ENCODE results near the gene ABHD16A. TPM values are rescaled to one million over a fixed set of nuclear protein-coding genes. Genes with fewer than 3 reads are reported as not detected.

Gene ABHD16A
- total and polyA plus RNA-seq, 2 donors (not counting 3 experiments of a cell fraction or from before 2014, with no cell fraction given) = 48.9 to 60.3 TPM

GRCh38 chr6:31737991-31738979 lies 35.2 kb upstream of the ABHD16A start:
- peaks cover 39% of the 10 kb centered on the region for H3K79me2 ChIP-seq (ENCODE audit: control insufficient read depth, insufficient read depth, low read length)
- ChIA-PET CTCF (interaction anchor here (0.6 to 6.0 kb wide), 18 partner anchors 8 to 92 kb away, joined by 3 to 55 read pairs (median 4); partner anchors contain the start of genes BAG6, DDAH2, HSPA1B and LY6G5C), POLR2A (interaction anchor here (0.6 to 3.2 kb wide), 4 partner anchors 55 to 89 kb away, joined by 3 to 19 read pairs (median 9); partner anchors contain the start of genes HSPA1A, HSPA1B and HSPA1L)
- intact Hi-C loops (cut with micrococcal nuclease) (loop anchor here (1.0 to 10.0 kb wide), 7 partner anchors 8 to 193 kb away; partner anchors contain the start of genes ABHD16A, ATP6V1G2, BAG6 and C6orf47), dilution Hi-C loops (cut with MboI; ENCODE audit: extremely low pct_ligation_motif_present, low sequenced_read_pairs) (no loop called here)
- peak; percentile 90 for DNase-seq (ENCODE audit: low read depth, low spot score)
- no peaks in the 10 kb centered on the region for H4K20me1 ChIP-seq (replicated peaks; ENCODE audit: control insufficient read depth, extremely low read depth, insufficient read depth, low read length)
- no peak overlapping the region for H2AFZ ChIP-seq (ENCODE audit: low read depth, low read length)
- H3K27me3 ChIP-seq (ENCODE audit: control insufficient read depth in 2 of 2, insufficient read depth in 2 of 2, low read length in 2 of 2) = no peaks in the 10 kb centered on the region
- peak overlapping the region in 1 of 3 experiments; percentile 56 for H3K4me3 ChIP-seq (replicated peaks in 1 of 3; ENCODE audit: insufficient read depth in 1 of 3, low read depth in 1 of 3, low read length in 3 of 3)
- peak overlapping the region; percentile 80 for H3K9ac ChIP-seq (replicated peaks; ENCODE audit: extremely low read depth, insufficient read depth, low read length)
- H3K9me3 ChIP-seq (replicated peaks; ENCODE audit: control insufficient read depth, insufficient read depth, low read length) = no peaks in the 10 kb centered on the region
- TSS peak; percentile 28 for BruUV-seq (replicated peaks)
- H3K4me2 ChIP-seq (ENCODE audit: insufficient read depth, low read length) = peak overlapping the region; percentile 93
- no peak for TF ChIP-seq MYC (IDR thresholded peaks at IDR 0.05; ENCODE audit: low read depth, low read length)
- peak; percentile 75 for TF ChIP-seq POLR2A (IDR thresholded peaks at IDR 0.05; ENCODE audit: low read depth, low read length)
- no peak for TF ChIP-seq MAX (IDR thresholded peaks at IDR 0.05; ENCODE audit: insufficient read depth, insufficient read length)
- TF ChIP-seq POLR2AphosphoS5 (IDR thresholded peaks at IDR 0.05; ENCODE audit: insufficient read depth, low read depth, low read length) = peak; percentile 82
- peak in 1 of 2 donors; percentile 26 for TF ChIP-seq CTCF (IDR thresholded peaks at IDR 0.05; ENCODE audit: extremely low read depth in 1 of 2, insufficient read depth in 1 of 2, low read depth in 1 of 2, low read length in 2 of 2)
- TF ChIP-seq EZH2 (IDR thresholded peaks at IDR 0.05; ENCODE audit: borderline replicate concordance, low read depth, low read length, severe bottlenecking) = no peak
- peak; percentile 96 for FAIRE-seq
- H3K9me1 ChIP-seq (replicated peaks; ENCODE audit: control insufficient read depth, extremely low read depth, insufficient read depth, low read length) = no peaks in the 10 kb centered on the region
- peaks cover 0 to 9% of the 10 kb centered on the region in 2 experiments for H3K36me3 ChIP-seq (ENCODE audit: control insufficient read depth in 2 of 2, extremely low read depth in 1 of 2, insufficient read depth in 2 of 2, low read length in 2 of 2)
- H3K4me1 ChIP-seq (ENCODE audit: control insufficient read depth, extremely low read depth, insufficient read depth, low read length) = peaks cover 40% of the 10 kb centered on the region
- peak overlapping the region; percentile 94 for H3K27ac ChIP-seq (ENCODE audit: insufficient read depth, low read depth, low read length)
